ENCODE data around the gene DAP.

DAP gene

GRCh38 chr5:10668697-10669096 is 92.3 kb downstream of the DAP start:
- no peak for DNase-seq

GRCh38 chr5:10667431-10668057 is 93.5 kb downstream of the DAP start:
- DNase-seq: no peak

GRCh38 chr5:10666531-10667299 is 94.3 kb downstream of the DAP start:
- DNase-seq: peak; percentile 24

GRCh38 chr5:10665799-10666198 is 95.2 kb downstream of the DAP start:
- DNase-seq: peak; percentile 7

GRCh38 chr5:10664180-10664769 is 96.8 kb downstream of the DAP start:
- DNase-seq: peak; percentile 19

GRCh38 chr5:10663489-10664179 is 97.4 kb downstream of the DAP start:
- DNase-seq: peak; percentile 55

DNA sequence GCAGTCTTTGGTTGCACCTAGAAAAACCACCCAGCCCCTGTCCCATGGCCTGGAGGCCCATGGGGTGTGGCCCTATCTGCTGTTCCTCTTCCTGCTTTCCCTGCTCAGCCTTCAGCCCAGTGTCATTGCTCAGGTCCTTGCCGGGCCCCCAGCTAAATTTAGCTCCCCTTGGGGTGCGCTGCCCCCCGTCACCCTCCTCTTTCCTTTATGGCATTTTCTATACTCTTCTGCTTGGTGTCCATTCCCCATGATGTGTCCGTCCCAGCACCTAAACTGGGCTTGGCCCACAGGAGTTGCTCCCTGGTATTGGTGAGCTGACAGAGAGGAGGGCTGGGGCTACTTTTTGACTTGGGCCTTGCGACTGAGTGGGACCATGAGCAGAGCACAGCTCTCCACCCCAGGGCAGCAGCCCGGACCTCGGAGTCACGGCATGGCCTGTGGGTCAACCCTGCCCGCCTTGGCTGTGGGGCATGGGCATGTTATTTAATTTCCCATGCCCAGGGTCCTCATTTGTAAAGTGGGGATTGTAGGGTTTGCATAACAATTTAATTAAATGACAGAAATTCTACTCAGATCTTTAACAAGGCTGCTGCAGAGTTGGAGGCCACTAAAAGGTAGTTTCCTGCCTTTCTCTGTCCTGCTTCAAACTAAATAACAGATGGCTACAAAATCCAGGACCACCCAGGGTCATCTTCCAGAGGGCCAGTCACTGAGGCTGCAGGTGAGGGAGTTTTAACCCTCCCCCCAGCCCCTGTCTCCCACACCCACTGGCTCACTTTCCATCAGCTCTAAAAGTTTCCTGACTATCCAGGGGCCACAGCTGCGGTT is 98.2 kb downstream of the DAP start:
- DNase-seq: peak; percentile 44

- peak; percentile 3 for DNase-seq
These were observed 99.0 kb downstream of the DAP start for GRCh38 chr5:10662083-10662482.

DNA sequence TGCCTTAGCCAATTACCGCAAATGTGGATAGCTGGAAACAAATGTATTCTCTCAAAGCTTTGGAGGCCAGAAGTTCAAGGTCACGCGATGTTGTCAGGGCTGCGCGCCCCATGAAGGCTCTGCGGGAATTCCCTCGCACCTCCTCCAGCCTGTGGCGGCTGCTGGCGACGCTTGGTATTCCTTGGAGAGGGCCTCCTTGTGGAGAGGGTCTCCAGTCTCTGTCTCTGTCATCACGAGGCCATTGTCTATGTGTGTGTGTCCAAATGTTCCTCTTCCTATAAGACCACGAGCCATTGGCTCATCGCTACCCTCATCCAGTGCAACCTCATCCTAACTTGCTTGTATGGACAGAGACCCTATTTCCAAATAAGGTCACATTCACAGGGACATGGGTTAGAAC is 99.6 kb downstream of the DAP start:
- peak; percentile 7 for DNase-seq

DNA sequence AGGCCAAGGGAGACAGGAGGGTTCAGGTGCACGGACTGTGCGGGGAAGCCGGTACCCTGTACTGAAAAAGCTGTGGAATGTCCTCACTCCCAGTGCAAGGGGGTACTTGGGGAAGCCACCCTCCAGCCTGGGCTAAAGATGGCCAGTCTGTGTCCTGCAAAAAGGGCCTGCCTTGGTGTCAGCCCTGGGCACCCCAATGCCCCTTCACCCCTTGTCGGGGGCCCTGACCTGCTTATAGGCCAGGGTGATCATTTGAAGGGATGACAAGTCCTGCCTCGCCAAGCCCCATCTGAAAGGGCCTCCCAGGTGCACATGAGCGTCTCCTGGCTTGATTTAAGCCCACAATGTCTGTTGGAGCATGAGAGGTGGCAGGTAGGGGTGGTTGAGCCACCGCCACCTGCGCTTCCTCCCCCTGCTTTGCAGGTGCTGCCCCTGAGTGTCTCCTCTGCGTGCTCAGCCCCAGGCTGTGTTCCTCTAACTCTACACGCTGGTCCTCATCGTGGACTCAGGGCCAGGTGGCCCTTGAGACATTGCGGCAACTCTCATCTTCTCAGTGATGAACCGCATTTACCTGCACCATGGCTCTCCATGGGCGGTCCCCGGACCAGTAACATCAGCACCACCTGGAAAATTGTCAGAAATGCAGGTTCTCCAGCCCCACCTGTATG is 100.2 kb downstream of the DAP start:
- no peak for DNase-seq

DNA sequence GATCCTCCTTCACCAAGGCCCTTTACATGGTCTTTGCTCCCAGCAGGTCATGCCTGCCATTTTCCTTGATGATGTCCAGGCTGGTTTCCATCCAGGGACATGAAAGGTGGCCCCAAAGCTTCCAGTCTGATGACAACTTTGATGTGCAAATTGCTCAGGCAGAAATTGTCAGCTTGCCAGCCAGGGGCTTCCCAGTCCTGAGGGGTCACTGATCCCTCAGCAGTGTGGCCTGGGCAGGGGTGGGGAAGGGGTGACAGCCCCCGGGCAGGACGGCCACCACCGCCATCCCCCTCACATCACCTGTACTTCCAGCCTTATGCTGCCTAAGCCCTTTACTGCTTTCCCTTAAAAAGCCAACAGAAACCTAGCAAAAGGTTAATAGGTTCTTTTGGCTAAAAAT is 100.9 kb downstream of the DAP start:
- no peak for DNase-seq

DNA sequence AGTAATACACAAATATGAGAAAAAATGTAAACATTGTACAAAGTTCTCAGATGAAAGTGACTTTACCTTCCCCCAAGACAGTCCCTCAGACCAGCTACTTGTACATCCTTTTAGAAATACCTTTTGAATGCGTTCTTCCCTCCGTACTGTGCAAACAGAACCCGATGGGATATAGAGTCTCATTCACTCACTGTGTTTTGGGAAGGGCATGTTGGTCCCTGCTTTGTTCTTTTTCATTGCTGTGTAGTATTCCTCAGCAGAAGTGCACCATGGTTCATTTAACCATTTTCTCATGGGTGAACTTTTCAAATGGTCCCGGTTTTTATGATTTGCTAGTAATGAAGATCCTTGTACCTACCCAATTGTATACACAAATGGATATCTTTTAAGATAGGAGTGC is 102.8 kb downstream of the DAP start:
- no peak for DNase-seq

DNA sequence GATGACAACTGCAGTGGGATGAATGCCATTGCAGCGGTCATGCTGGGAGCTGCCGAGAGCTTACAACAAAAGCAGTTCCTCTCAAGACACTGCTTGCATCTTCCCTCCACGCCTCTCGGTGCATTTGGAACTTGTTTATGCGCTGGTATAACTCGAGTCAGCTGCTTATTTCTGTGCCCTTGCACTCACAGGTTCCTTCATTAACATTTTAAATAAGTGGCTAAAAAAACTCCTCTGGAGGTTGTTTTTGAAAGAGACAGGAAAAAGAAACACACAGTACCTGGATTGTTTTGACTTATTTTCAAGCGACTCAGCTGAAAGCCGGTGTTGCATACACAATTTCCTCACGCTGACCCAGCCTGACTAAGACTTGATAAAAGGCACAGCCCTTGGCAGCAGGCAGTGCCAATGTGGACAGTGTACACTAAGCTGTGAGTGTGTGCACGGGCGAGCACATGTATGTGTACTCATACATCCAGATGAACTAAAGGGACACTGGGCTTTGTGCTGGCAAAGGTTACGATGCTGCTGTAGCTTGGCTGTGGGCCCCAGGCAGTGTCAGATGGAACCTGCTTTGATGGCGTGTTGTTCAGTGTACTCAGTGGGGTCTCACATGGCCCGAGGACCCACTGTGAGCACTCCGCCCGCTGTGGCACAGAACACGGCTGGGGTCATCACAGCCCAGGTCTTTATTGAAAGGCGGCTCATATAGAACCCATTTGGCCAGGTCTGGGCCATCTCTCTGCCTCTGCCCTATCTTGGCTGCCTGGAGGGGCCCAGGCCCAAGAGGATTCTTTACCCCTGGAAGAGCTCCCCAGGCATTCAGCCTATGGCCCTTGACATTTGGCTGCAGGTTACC is 104.8 kb downstream of the DAP start:
- DNase-seq: no peak

DNA sequence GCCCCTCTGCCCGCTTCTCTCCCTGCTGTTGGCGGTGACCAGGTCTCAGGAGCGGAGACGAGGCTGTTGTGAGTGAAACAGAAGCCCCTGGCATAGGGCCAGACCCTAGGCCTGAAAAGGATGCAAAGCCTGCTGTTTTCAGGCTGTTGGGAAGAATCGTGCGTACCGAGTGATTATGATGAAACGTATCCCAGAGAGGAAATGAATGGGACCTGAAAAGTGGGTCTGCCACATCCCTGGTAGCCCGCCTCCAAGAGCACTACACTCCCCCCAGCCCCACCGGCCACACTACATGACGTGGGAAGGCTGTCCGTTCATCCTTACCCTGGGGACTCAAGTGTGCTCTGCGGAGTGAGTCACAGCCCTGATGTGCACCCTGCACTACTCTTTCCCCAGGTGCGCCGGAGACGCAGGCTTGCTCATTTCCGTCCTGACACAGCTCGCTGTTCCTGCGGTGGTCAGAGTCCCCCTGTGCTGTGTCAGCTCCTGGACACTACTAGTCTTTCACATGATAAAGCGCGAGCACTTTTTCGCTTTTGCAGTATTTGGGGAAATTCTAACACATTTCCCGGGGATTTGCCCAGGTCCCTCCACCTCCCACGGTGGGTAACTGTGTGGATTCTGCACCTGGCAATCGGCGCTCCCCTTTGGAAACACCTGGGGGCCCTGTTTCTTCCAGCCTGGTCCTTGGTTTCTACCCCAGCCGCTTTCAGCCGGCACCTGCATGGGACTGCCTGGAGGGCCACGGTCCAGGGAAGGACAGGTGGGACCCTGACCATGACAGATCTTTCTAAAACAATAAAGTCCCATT is 105.7 kb downstream of the DAP start:
- DNase-seq: no peak

DNA sequence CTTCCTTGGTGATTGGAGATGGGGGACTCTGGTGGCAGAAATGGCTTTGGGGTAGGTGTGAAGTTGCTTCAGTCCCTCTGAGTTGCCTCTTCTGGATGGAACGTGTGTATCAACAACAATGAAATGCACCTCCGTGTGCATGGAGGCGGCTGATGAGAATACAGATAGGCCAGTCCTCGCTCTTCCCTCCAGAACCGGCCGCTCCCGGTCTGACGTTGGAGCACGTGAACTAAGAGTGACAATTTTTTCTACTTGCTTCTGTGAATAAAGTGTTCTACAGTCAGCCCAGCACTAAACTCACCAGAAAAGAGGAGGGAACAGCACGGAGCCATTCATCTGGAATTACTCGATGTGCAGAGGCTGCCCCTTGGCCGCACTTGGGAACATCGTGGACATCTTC is 106.5 kb downstream of the DAP start:
- DNase-seq: no peak

DNA sequence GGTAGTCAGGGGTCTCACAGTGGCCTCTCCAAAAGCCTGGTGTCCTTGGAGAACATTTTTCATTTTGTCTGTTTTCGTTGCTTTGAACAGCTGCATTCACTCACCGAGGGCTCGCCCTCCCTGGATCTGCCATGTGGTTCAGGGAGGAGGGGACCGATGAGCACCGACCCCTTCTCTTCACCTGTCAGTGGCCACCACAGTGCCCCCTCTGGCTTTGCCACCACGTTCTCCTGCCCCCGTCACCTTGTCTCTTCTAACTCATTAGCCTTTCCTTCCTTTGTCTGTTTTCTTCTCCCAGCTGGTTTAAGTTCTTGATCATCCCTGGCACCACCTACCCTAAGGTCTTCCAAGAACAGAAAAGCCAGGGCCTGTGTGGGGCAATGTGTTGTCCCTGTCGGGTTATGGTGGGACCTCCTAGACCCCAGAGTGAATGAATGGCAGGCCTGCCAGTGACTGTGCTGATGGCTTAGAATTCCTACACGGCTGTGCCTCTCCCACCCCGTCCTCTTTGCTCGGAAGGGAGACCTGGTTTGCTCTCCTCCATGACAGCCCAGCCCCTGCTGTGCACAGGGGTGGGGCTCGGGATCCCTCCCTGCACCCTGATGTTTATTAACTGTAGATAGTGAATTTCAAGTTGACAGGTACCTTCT is 107.2 kb downstream of the DAP start:
- no peak for DNase-seq

DNA sequence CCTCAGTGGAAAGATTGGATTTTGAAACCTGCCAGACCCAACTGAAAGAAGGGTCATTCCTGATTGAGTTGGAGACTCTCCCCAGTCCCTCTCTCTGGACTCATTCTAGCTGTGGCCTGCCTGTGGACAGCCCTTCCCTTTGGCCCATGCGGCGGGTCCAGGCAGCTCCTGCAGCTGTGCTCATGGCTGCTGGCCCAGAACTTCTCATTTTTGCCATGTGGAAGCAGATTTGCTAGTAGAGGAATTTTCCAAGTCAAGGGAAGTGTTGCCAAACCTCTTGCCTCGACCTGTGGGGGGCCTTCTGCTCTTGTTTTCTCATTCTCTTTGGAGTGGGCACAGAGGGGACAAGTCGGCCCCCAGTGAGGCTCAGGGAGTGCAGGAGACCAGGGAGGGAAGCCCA is 108.0 kb downstream of the DAP start:
- DNase-seq: peak; percentile 65

DNA sequence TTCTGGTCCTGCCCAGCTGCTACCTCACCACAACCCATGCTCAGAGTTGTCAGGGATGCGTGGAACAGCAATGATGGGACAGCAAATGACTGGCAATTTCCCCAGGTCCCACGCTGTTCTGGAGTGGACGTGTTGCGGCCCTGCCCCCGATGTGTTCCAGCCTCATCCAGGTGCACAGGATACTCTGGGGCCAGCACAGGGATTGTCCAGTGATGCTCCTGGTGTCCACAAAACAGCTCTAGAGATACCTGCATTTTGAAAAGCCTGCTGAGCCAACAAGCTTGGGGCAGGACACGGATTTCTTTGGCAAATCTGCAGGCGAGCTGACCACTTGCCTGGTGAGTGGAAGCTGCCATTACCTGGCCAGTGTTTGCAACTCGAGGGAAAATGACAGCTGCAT is 108.4 kb downstream of the DAP start:
- no peak for DNase-seq

DNA sequence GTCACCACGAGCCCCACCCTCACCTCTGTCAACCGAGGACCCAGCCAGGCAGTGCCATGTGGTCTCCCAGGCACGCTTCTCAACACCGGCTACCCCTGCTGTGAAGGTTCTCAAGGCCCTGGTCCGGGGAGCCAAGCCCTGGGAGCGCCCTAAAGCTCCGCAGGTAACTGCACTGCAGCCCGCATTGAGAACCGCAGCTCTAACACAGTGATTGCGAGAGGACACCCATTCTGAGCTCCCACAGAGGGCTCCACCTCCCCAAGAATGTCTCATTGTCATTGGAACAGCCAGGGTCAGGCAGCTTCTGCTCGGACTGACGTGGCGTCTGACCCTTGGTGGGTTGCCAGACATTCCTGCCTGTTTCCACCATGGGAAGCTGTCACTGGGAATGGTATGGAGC is 108.9 kb downstream of the DAP start:
- no peak for DNase-seq
